ENCODE results near the gene SNX32. TPM values are rescaled to one million over a fixed set of nuclear protein-coding genes. Genes with fewer than 3 reads are reported as not detected.
A peak's percentile ranks its signal among the peaks of the same experiment; 100 is the strongest.

The SNX32 gene
- total and polyA plus RNA-seq, 2 of the 13 experiments (the other 11 are each of a cell fraction or from before 2014, with no cell fraction given), result 0.09 to 0.34 TPM

DNA sequence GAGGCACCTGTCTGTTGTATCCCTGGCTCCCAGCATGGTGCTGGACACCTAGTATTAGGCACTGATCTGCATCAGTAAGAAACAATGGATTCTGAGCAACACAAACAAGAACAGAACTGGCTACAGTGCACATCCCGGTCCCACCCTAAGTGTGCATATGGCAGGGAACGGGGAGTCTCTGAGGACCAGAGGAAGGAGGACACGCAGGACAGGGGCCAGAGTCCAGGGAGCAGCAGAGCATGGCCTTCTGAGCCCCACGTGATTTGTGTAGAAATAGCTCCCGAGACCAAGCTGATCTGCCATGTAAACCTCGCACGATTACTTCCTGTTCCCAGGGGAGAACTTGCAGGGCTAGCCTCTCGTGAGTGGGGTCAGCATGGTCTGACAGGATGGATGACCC lies 12.7 kb upstream of the SNX32 start (continued):
- no peak for TF ChIP-seq KMT2A (CRISPR knock-in tag; IDR thresholded peaks at IDR 0.05)
- peak; percentile 49 for TF ChIP-seq RARA (CRISPR knock-in tag; IDR thresholded peaks at IDR 0.05)
- TF ChIP-seq ZNF282 (IDR thresholded peaks at IDR 0.05; ENCODE audit: partially characterized antibody), result no peak
- no peak for TF ChIP-seq ZNF484 (CRISPR knock-in tag; IDR thresholded peaks at IDR 0.05; ENCODE audit: borderline replicate concordance, low read depth)
- peak; percentile 58 for TF ChIP-seq GATAD2A (CRISPR knock-in tag; IDR thresholded peaks at IDR 0.05)
- TF ChIP-seq CEBPB (IDR thresholded peaks at IDR 0.05; ENCODE audit: borderline replicate concordance, low read depth, low read length), result no peak
- no peak for TF ChIP-seq ZNF335 (CRISPR knock-in tag; IDR thresholded peaks at IDR 0.05)
- no peak for TF ChIP-seq NR2F6 (IDR thresholded peaks at IDR 0.05)
- TF ChIP-seq NR2F6 (CRISPR knock-in tag; IDR thresholded peaks at IDR 0.05), result peak; percentile 37; the same call in 1 of the 2 replicates
- no peak for TF ChIP-seq PAF1 (CRISPR knock-in tag; IDR thresholded peaks at IDR 0.05)
- no peak for TF ChIP-seq ZKSCAN1 (IDR thresholded peaks at IDR 0.05; ENCODE audit: low read length)
- no peak for TF ChIP-seq JUNB (CRISPR knock-in tag; IDR thresholded peaks at IDR 0.05; ENCODE audit: borderline replicate concordance)
- TF ChIP-seq ZFY (CRISPR knock-in tag; IDR thresholded peaks at IDR 0.05), result no peak; the same call in 1 of the 2 replicates
- TF ChIP-seq ZNF33B (CRISPR knock-in tag; IDR thresholded peaks at IDR 0.05), result no peak
- no peak for TF ChIP-seq IKZF5 (CRISPR knock-in tag; IDR thresholded peaks at IDR 0.05)
- TF ChIP-seq HOMEZ (CRISPR knock-in tag; IDR thresholded peaks at IDR 0.05; ENCODE audit: low read depth), result no peak
- TF ChIP-seq, protein P1, sequence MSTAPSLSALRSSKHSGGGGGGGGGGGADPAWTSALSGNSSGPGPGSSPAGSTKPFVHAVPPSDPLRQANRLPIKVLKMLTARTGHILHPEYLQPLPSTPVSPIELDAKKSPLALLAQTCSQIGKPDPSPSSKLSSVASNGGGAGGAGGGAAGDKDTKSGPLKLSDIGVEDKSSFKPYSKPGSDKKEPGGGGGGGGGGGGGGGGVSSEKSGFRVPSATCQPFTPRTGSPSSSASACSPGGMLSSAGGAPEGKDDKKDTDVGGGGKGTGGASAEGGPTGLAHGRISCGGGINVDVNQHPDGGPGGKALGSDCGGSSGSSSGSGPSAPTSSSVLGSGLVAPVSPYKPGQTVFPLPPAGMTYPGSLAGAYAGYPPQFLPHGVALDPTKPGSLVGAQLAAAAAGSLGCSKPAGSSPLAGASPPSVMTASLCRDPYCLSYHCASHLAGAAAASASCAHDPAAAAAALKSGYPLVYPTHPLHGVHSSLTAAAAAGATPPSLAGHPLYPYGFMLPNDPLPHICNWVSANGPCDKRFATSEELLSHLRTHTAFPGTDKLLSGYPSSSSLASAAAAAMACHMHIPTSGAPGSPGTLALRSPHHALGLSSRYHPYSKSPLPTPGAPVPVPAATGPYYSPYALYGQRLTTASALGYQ (CRISPR knock-in tag; IDR thresholded peaks at IDR 0.05), result no peak
